GM12878 (cell line): Measurements from ENCODE around the gene GPRC5C. TPM values are rescaled to one million over a fixed set of nuclear protein-coding genes. Genes with fewer than 3 reads are reported as not detected.

ENCODE experiments used
- ATAC-seq: fragments of 200-7000 bp; cut with Tn5 transposase; 3 replicates; pipeline ENCODE4 v1.9.1; 2020; ENCODE audit warnings: mild to moderate bottlenecking, moderate library complexity
- BruUV-seq: library from RNA; stranded (reverse); fragments of 400-500 nt; replicated peaks from 2 replicates; lab custom pipeline; 2021; lab: Mats Ljungman, UMichigan
- CTCF ChIA-PET: fragments of 300-600 bp; sonication (Branson Sonifier 250); formaldehyde crosslinking; extraction: SDS; loops from one replicate; lab custom pipeline; 2021; ENCODE audit warnings: inconsistent platforms; lab: Yijun Ruan, JAX
- POLR2A ChIA-PET: fragments of 350-600 bp; formaldehyde crosslinking; extraction: SDS; loops from one replicate; lab custom pipeline; 2021; ENCODE audit warnings: inconsistent platforms; lab: Charles Lee
- RAD21 ChIA-PET: fragments of 300-600 bp; sonication (Branson Sonifier 250); formaldehyde crosslinking; loops from one replicate; lab custom pipeline; 2023; ENCODE audit warnings: antibody characterized with exemption; ENCODE audit not compliant: unreplicated experiment; lab: Charles Lee
- SMC1A ChIA-PET: fragments of 300-600 bp; sonication (Branson Sonifier 250); formaldehyde crosslinking; loops from one replicate; lab custom pipeline; 2023; ENCODE audit not compliant: unreplicated experiment, uncharacterized antibody; lab: Charles Lee
- DNase-seq: peaks from one replicate; pipeline ENCODE4 v3.0.0-alpha.2; 2011; ENCODE audit warnings: low read depth, low spot score
- FAIRE-seq: peaks from 3 replicates; lab custom pipeline; 2011; peaks lifted over from hg19 to GRCh38; lab: Jason Lieb, UNC
- H2AFZ ChIP-seq: 2 replicates; pipeline ENCODE4 v1.6.0; 2011; ENCODE audit warnings: low read depth, low read length, control low read depth; ENCODE audit not compliant: control insufficient read depth
- H3K27ac ChIP-seq: 2 replicates; pipeline ENCODE4 v1.5.1; 2011; ENCODE audit warnings: control low read depth; ENCODE audit not compliant: control insufficient read depth, insufficient read depth
- H3K27me3 ChIP-seq, 2 experiments: replicated peaks in 1 of 2; 2 replicates each; pipeline versions ENCODE4 v1.6.0 to v1.6.1; 2011; ENCODE audit warnings: low read length in 1 of 2; ENCODE audit not compliant: control insufficient read depth in 2 of 2, insufficient read depth in 2 of 2
- H3K36me3 ChIP-seq, 2 experiments: 2 replicates each; pipeline ENCODE4 v1.5.1; 2011; ENCODE audit warnings: low read length in 1 of 2; ENCODE audit not compliant: control insufficient read depth in 2 of 2, insufficient read depth in 2 of 2
- H3K4me1 ChIP-seq: 2 replicates; pipeline ENCODE4 v1.6.1; 2011; ENCODE audit warnings: mild to moderate bottlenecking, low read length, moderate library complexity, mixed read lengths; ENCODE audit not compliant: control insufficient read depth, insufficient read depth
- H3K4me2 ChIP-seq: 2 replicates; pipeline ENCODE4 v1.6.0; 2011; ENCODE audit warnings: control low read depth; ENCODE audit not compliant: control insufficient read depth, insufficient read depth
- H3K4me3 ChIP-seq: fragments of 200-600 bp; sonication (generic); 2 replicates; pipeline ENCODE4 v1.5.1; 2016
- H3K79me2 ChIP-seq: 2 replicates; pipeline ENCODE4 v1.6.0; 2011; ENCODE audit warnings: low read length; ENCODE audit not compliant: control insufficient read depth, insufficient read depth
- H3K9ac ChIP-seq: 2 replicates; pipeline ENCODE4 v1.8.0; 2011; ENCODE audit warnings: low read length, control low read depth, mixed read lengths; ENCODE audit not compliant: control insufficient read depth, insufficient read depth
- H3K9me3 ChIP-seq: replicated peaks from 3 replicates; pipeline ENCODE4 v1.5.1; 2011; ENCODE audit warnings: mild to moderate bottlenecking, low read length; ENCODE audit not compliant: control insufficient read depth, insufficient read depth
- H4K20me1 ChIP-seq: 2 replicates; pipeline ENCODE4 v1.6.0; 2011; ENCODE audit not compliant: control insufficient read depth, insufficient read depth
- ATF7 ChIP-seq: fragments of 450-650 bp; IDR thresholded peaks from 2 replicates; pipeline ENCODE4 v1.6.1; 2016; ENCODE audit warnings: low read depth, mild to moderate bottlenecking
- ETV6 ChIP-seq, 2 experiments: fragments of 450-650 bp in 1 of 2; IDR thresholded peaks in 1 of 2; conservative IDR thresholded peaks in 1 of 2; 2 replicates each; pipeline ENCODE4 v1.6.1; 2014; ENCODE audit warnings: antibody characterized with exemption in 1 of 2, borderline replicate concordance in 1 of 2, low read depth in 1 of 2, mild to moderate bottlenecking in 1 of 2, moderate library complexity in 1 of 2
- GABPA ChIP-seq: IDR thresholded peaks from 2 replicates; pipeline ENCODE4 v1.6.1; 2014; ENCODE audit warnings: antibody characterized with exemption, low read depth, mild to moderate bottlenecking, inconsistent platforms
- HCFC1 ChIP-seq: fragments of 150-350 bp; IDR thresholded peaks from 2 replicates; pipeline ENCODE4 v1.6.1; 2014; ENCODE audit warnings: low read length
- IKZF2 ChIP-seq, 2 experiments: fragments of 450-650 bp; IDR thresholded peaks; 2 replicates each; pipeline ENCODE4 v1.6.1; 2017; ENCODE audit warnings: mild to moderate bottlenecking in 2 of 2, moderate library complexity in 2 of 2
- KAT2A ChIP-seq: conservative IDR thresholded peaks from 2 replicates; pipeline ENCODE4 v1.6.1; 2011; ENCODE audit warnings: low read depth, low read length; ENCODE audit not compliant: control insufficient read depth
- MEF2B ChIP-seq: fragments of 450-650 bp; IDR thresholded peaks from 2 replicates; pipeline ENCODE4 v1.6.1; 2018; ENCODE audit warnings: mild to moderate bottlenecking, moderate library complexity; ENCODE audit not compliant: partially characterized antibody, poor library complexity, severe bottlenecking
- MTA2 ChIP-seq: fragments of 450-650 bp; IDR thresholded peaks from 2 replicates; pipeline ENCODE4 v1.6.1; 2016; ENCODE audit warnings: low read depth, mild to moderate bottlenecking, moderate library complexity
- MXI1 ChIP-seq: fragments of 150-350 bp; IDR thresholded peaks from 2 replicates; pipeline ENCODE4 v1.6.1; 2011; ENCODE audit warnings: low read depth, mild to moderate bottlenecking, inconsistent platforms, low read length, improper control_type of control experiment
- NBN ChIP-seq: fragments of 450-650 bp; IDR thresholded peaks from 2 replicates; pipeline ENCODE4 v1.6.1; 2016
- NR2C1 ChIP-seq: fragments of 450-650 bp; IDR thresholded peaks from 2 replicates; pipeline ENCODE4 v1.6.1; 2017; ENCODE audit warnings: antibody characterized with exemption, mild to moderate bottlenecking, moderate library complexity
- NRF1 ChIP-seq: conservative IDR thresholded peaks from 2 replicates; pipeline ENCODE4 v1.6.1; 2011; ENCODE audit warnings: mild to moderate bottlenecking, low read depth, low read length, improper control_type of control experiment
- RELB ChIP-seq: fragments of 450-650 bp; IDR thresholded peaks from 2 replicates; pipeline ENCODE4 v1.6.1; 2017; ENCODE audit warnings: low read depth, mild to moderate bottlenecking, moderate library complexity
- SREBF2 ChIP-seq: IDR thresholded peaks from 2 replicates; pipeline ENCODE4 v1.6.1; 2012; ENCODE audit warnings: mild to moderate bottlenecking, low read length
- ZBTB11 ChIP-seq: fragments of 450-650 bp; formaldehyde crosslinking; IDR thresholded peaks from 2 replicates; pipeline ENCODE4 v1.5.0; 2022; ENCODE audit warnings: mild to moderate bottlenecking, missing genetic modification characterization
- ZZZ3 ChIP-seq: IDR thresholded peaks from 2 replicates; pipeline ENCODE4 v1.6.1; 2011; ENCODE audit warnings: low read depth; ENCODE audit not compliant: control insufficient read depth, insufficient read length
- WGBS: methylation state at CpG from one replicate; pipeline ENCODE4 v1.1.6; 2016; ENCODE audit warnings: low lambda C conversion rate; ENCODE audit not compliant: insufficient replicate concordance, insufficient coverage; ENCODE audit errors: missing lambda C conversion rate; 5-methylcytosine and 5-hydroxymethylcytosine counted together
- in situ Hi-C: fragments of 300-500 bp; cut with MboI; formaldehyde crosslinking; loops from 9 replicates; pipeline ENCODE4 v1.14.3; 2018; ENCODE audit warnings: mixed read lengths
- intact Hi-C: fragments of 100-400 bp; cut with micrococcal nuclease; formaldehyde crosslinking; loops from one replicate; pipeline ENCODE4 v1.14.2; 2022; ENCODE audit not compliant: unreplicated experiment
- polyA plus RNA-seq, 11 experiments: library from polyadenylated mRNA; depleted of rRNA in 4 of 11; unstranded in 6 of 11; stranded (reverse) in 5 of 11; fragments of >200 nt; fragmentation: Nextera tagmentation in 4 of 11; fragmentation: Illumina TruSeq in 1 of 11; extraction: Ambion mirVana in 4 of 11; extraction: Trizol in 1 of 11; gene quantifications; 1 replicate in 1 of 11; 2 replicates in 10 of 11; pipeline versions ENCODE4 v1.2.1 to v1.2.3, GENCODE V29; 2011 to 2016; ENCODE audit warnings: inconsistent platforms in 2 of 11, missing spikeins in 2 of 11, low read depth in 1 of 11
- total RNA-seq, 4 experiments: library from RNA; depleted of rRNA in 3 of 4; stranded (reverse); fragments of >200 nt in 3 of 4; fragmentation: Illumina TruSeq in 1 of 4; extraction: Trizol in 1 of 4; gene quantifications; 2 replicates each; pipeline versions ENCODE4 v1.2.1 to v1.2.3, GENCODE V29; 2013 to 2021
- TF ChIP-seq, protein P1 (sequence below): fragments of 450-650 bp; IDR thresholded peaks from 2 replicates; pipeline ENCODE4 v1.6.1; 2016; ENCODE audit warnings: mild to moderate bottlenecking

GPRC5C gene
- total and polyA plus RNA-seq, 10 of the 15 experiments (the other 5 are each of a cell fraction or from before 2014, with no cell fraction given), result 0.04 to 1.3 (median 0.36) TPM; not detected in 2

- H3K9ac ChIP-seq, result no peak overlapping the region
- intact Hi-C loops (no loop called here), in situ Hi-C loops (no loop called here)
- CTCF ChIA-PET, result interaction anchor here (0.6 to 2.1 kb wide), 12 partner anchors 9 to 183 kb away, joined by 3 to 8 read pairs (median 4); no protein-coding TSS in a partner anchor
- peaks cover 20% of the 10 kb centered on the region for H3K4me1 ChIP-seq
- H3K79me2 ChIP-seq, result peaks cover 20% of the 10 kb centered on the region
- POLR2A ChIA-PET, result interaction anchor here (0.6 to 2.8 kb wide), 3 partner anchors 10 to 97 kb away, joined by 4 to 13 read pairs (median 6); no protein-coding TSS in a partner anchor
- peaks cover 35 to 37% of the 10 kb centered on the region in 2 experiments for H3K36me3 ChIP-seq
- H3K27ac ChIP-seq, result peak overlapping the region; percentile 6; the same call in 1 of the 2 replicates
- 23% methylated on average over 6 of the region's 6 CpGs for WGBS
- no TSS peak for BruUV-seq
- peak overlapping the region; percentile 69 for H3K4me2 ChIP-seq
- H3K4me3 ChIP-seq, result no peak overlapping the region
- 0 out of 2 replicates have a peak, but pooled peaks cover 3% of the 10 kb centered on the region for H4K20me1 ChIP-seq
- ATAC-seq (peak; percentile 81), DNase-seq (peak; percentile 69), FAIRE-seq (peak; percentile 89)
- no peaks in the 10 kb centered on the region for H3K27me3 ChIP-seq
- peaks cover 6% of the 10 kb centered on the region; the same call in 2 of the 3 replicates for H3K9me3 ChIP-seq
- RAD21 ChIA-PET, result interaction anchor here (0.7 to 2.1 kb wide), 3 partner anchors 10 to 99 kb away, joined by 3 to 11 read pairs (median 3); no protein-coding TSS in a partner anchor
- SMC1A ChIA-PET, result interaction anchor here (0.9 to 1.5 kb wide), 4 partner anchors 10 to 30 kb away, joined by 3 read pairs; no protein-coding TSS in a partner anchor
- no peak overlapping the region for H2AFZ ChIP-seq
- TF ChIP-seq NBN (0 out of 2 replicates have a peak, but pooled peaks have one; percentile 38), HCFC1 (no peak), GABPA (no peak), MXI1 (peak; percentile 80), ZBTB11 (CRISPR knock-in tag) (no peak), MEF2B (peak; percentile 11), ETV6 (conservative IDR thresholded peaks at IDR 0.05 in 1 of 2, IDR thresholded peaks at IDR 0.05 in 1 of 2; ENCODE audit: borderline replicate concordance in 1 of 2, low read depth in 1 of 2) (0 out of 4 replicates have a peak, but pooled peaks of 1 of the 2 experiments have one; percentile 33), MTA2 (peak; percentile 17; the same call in 1 of the 2 replicates), RELB (0 out of 2 replicates have a peak, but pooled peaks have one; percentile 36), NR2C1 (no peak), SREBF2 (no peak), ZZZ3 (no peak), KAT2A (no peak), NRF1 (no peak), IKZF2 (IDR thresholded peaks at IDR 0.05) (peak; percentile 75 to 76; a peak in 3 of 4 replicates), ATF7 (peak; percentile 37; the same call in 1 of the 2 replicates)
- TF ChIP-seq, protein P1, sequence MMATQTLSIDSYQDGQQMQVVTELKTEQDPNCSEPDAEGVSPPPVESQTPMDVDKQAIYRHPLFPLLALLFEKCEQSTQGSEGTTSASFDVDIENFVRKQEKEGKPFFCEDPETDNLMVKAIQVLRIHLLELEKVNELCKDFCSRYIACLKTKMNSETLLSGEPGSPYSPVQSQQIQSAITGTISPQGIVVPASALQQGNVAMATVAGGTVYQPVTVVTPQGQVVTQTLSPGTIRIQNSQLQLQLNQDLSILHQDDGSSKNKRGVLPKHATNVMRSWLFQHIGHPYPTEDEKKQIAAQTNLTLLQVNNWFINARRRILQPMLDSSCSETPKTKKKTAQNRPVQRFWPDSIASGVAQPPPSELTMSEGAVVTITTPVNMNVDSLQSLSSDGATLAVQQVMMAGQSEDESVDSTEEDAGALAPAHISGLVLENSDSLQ, result no peak
Observed at GRCh38 chr17:74478420-74479100, 46.7 kb downstream of the GPRC5C start.
